HG02840 (cell line): Measurements from ENCODE around the gene MAML2.
A peak's percentile ranks its signal among the peaks of the same experiment; 100 is the strongest.

Source experiments
- ATAC-seq: cut with Tn5 transposase; IDR thresholded peaks from one replicate; pipeline ENCODE4 v1.9.1; 2021; ENCODE audit warnings: mild to moderate bottlenecking, moderate library complexity, moderate number of reproducible peaks; ENCODE audit not compliant: unreplicated experiment, low FRiP score

MAML2 gene

GRCh38 chr11:96339706-96340554, 3.1 kb downstream of the MAML2 start:
- no peak for ATAC-seq

GRCh38 chr11:96338910-96339705, 3.9 kb downstream of the MAML2 start:
- peak; percentile 41 for ATAC-seq

GRCh38 chr11:96337541-96338431, 5.2 kb downstream of the MAML2 start:
- peak; percentile 23 for ATAC-seq

- ATAC-seq: no peak
Measured at GRCh38 chr11:96335388-96335787, 7.6 kb downstream of the MAML2 start.

- no peak for ATAC-seq
Measured at GRCh38 chr11:96334219-96334618, 8.8 kb downstream of the MAML2 start.

GRCh38 chr11:96333191-96333719, 9.7 kb downstream of the MAML2 start:
- no peak for ATAC-seq

- no peak for ATAC-seq
Measured at GRCh38 chr11:96332126-96332771, 10.7 kb downstream of the MAML2 start.

GRCh38 chr11:96331699-96332116, 11.3 kb downstream of the MAML2 start:
- ATAC-seq: no peak

- ATAC-seq: no peak
Measured at GRCh38 chr11:96330511-96330859, 12.5 kb downstream of the MAML2 start.

GRCh38 chr11:96329855-96330510, 13.0 kb downstream of the MAML2 start:
- no peak for ATAC-seq

- ATAC-seq: no peak
Measured at GRCh38 chr11:96329419-96329818, 13.6 kb downstream of the MAML2 start.

- ATAC-seq: no peak
Measured at GRCh38 chr11:96328395-96329010, 14.5 kb downstream of the MAML2 start.

GRCh38 chr11:96326959-96327358, 16.0 kb downstream of the MAML2 start:
- ATAC-seq: no peak

GRCh38 chr11:96324912-96325311, 18.1 kb downstream of the MAML2 start:
- ATAC-seq: no peak

GRCh38 chr11:96323642-96323985, 19.4 kb downstream of the MAML2 start:
- no peak for ATAC-seq

- ATAC-seq: no peak
Measured at GRCh38 chr11:96322775-96323641, 20.0 kb downstream of the MAML2 start.

GRCh38 chr11:96321091-96321490, 21.9 kb downstream of the MAML2 start:
- ATAC-seq: no peak
